Fibroblast of the aortic adventitia (primary cell): Measurements from ENCODE around the gene MAP6. TPM values are rescaled to one million over a fixed set of nuclear protein-coding genes. Genes with fewer than 3 reads are reported as not detected.
"Not testable (repeated sequence)": the region's sequence is repeated elsewhere in the genome, so short reads cannot be mapped to it uniquely, and the experiment has no call there.

Experiments
- DNase-seq: peaks from one replicate; pipeline ENCODE4 v3.0.0-alpha.2; 2010; ENCODE audit warnings: low read depth
- H3K4me3 ChIP-seq: 2 replicates; pipeline ENCODE4 v1.5.1; 2011; ENCODE audit warnings: low read depth, mild to moderate bottlenecking, control low read depth, low read length, moderate library complexity
- CTCF ChIP-seq: IDR thresholded peaks from 2 replicates; pipeline ENCODE4 v1.5.1; 2011; ENCODE audit warnings: mild to moderate bottlenecking, low read length, control low read depth, inconsistent platforms; ENCODE audit not compliant: insufficient read depth
- total RNA-seq: library from RNA; depleted of rRNA; stranded (reverse); fragments of >200 nt; gene quantifications from 2 replicates; pipeline ENCODE4 v1.2.3, GENCODE V29; 2012; ENCODE audit warnings: low replicate concordance

The MAP6 gene
- total RNA-seq, 1 donor = 10.0 TPM

GRCh38 chr11:75705541-75705940 lies 36.7 kb upstream of the MAP6 start:
- no peak for DNase-seq
- TF ChIP-seq CTCF = no peak
- H3K4me3 ChIP-seq = no peak overlapping the region

GRCh38 chr11:75703695-75704237 lies 34.9 kb upstream of the MAP6 start:
- no peak for DNase-seq
- no peak overlapping the region for H3K4me3 ChIP-seq
- no peak for TF ChIP-seq CTCF

- no peak for DNase-seq
- no peak for TF ChIP-seq CTCF
- H3K4me3 ChIP-seq = no peak overlapping the region
Observed at GRCh38 chr11:75700940-75701339, 32.1 kb upstream of the MAP6 start.

- no peak for TF ChIP-seq CTCF
- DNase-seq = no peak
- no peak overlapping the region for H3K4me3 ChIP-seq
Observed at GRCh38 chr11:75697906-75698581, 29.2 kb upstream of the MAP6 start.

- TF ChIP-seq CTCF = no peak
- DNase-seq = no peak
- H3K4me3 ChIP-seq = no peak overlapping the region
Observed at GRCh38 chr11:75691804-75692203, 23.0 kb upstream of the MAP6 start.

GRCh38 chr11:75689863-75690609 lies 21.2 kb upstream of the MAP6 start:
- no peak for DNase-seq
- no peak overlapping the region for H3K4me3 ChIP-seq

GRCh38 chr11:75683856-75684255 lies 15.0 kb upstream of the MAP6 start:
- not testable (repeated sequence) for DNase-seq

More at GRCh38 chr11:75689863-75690609, 21.2 kb upstream of the MAP6 start:
- no peak for TF ChIP-seq CTCF

More at GRCh38 chr11:75683856-75684255, 15.0 kb upstream of the MAP6 start:
- not testable (repeated sequence) for H3K4me3 ChIP-seq
